GM21447 (cell line): ENCODE data around the gene BROX.
"Not testable (repeated sequence)": the region's sequence is repeated elsewhere in the genome, so short reads cannot be mapped to it uniquely, and the experiment has no call there.

ENCODE experiments used
- ATAC-seq: cut with Tn5 transposase; IDR thresholded peaks from one replicate; pipeline ENCODE4 v1.9.1; 2021; ENCODE audit not compliant: unreplicated experiment

Gene BROX

DNA sequence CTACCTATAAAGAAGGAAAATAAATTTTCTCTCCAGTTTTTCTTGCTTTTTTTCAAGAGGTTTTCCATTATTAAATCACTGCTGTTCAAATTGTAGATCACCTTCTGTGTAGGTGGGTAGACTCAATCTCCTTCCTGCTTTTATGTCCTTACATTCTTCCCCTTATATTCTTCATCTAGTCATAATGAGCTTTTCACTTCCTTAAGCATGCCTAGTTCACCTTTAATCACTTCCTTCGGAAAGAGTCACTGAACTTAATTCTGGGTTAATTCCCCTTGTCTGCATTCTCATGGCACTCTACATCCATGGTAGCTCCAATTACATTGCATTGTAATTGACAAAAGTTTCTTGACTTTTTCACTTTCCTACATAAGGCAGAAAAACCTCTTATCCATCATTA is 18.5 kb downstream of the BROX start:
- ATAC-seq = no peak

DNA sequence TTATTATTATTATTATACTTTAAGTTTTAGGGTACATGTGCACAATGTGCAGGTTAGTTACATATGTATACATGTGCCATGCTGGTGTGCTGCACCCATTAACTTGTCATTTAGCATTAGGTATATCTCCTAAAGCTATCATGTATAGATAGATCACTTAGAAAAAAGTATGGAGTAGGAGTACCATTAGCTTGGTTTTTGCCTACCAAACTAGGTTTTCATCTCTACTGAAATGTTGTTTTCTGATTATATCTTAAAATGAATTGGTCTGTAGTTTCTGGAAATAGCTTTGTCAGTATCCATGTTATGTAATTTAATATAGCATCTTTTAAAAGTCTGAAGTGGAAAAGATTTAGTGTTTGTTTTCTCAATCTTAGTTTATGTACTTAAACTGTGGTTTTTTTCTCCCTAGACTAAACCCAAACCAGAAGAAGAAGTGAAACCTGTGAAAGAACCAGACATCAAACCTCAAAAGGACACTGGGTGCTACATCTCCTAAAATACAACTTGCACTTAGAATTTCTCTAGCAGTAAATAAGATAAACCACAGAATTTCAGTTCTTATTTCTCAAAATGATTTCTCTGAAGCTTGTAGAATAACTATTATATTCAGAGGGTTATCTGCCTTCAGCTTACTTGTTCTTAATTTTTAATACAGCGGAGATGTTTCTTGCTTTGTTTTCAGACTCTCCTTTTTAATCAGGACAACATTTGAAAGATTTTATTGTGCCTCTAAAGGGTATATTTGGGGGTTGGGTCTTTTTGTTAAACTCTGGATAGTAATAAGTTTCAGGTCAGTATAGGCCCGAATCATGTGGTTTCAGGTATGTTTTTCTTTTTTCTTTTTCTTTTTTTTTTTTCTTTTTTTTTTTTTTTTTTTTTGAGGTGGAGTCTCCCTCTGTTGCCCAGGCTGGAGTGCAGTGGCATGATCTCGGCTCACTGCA is 20.1 kb downstream of the BROX start:
- peak; percentile 98 for ATAC-seq

DNA sequence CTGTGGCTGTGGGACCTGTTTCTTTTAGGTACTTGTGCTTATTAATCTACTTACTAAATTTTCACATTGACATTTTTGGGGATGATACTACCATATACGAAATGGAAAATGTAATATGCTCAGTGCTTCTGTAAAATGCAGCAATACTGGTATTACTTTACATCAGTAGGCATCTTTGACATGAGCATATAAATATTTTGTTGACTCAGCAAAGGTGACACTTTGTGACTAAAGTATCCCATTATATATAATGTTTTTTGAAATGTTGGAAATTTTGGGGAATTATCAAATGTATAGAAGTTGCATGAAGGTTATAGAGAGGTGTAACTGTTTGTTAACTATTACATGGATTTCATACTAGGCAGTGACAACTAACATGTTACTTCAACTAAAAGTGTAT is 22.4 kb downstream of the BROX start:
- no peak for ATAC-seq

GRCh38 chr1:222736470-222736869 is 24.1 kb downstream of the BROX start:
- ATAC-seq = no peak

DNA sequence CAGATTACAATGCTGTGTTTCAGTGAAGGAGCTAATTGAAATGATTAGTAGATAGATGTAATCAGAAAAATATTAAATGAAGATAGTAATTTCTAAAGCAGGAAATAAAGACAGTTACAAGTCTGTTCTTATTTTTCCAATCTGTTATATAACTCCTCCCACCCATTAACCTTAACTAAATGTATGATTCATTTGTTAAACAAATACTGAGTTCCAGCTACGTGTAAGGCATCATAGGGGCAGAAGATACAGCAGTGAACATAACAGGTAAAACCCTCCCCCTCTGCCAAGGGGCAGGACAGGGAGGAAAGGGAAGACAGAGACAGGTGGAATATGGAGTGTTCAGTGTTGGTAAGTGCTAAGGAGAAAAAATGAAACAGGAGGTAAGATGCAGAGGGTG is 24.6 kb downstream of the BROX start, which contains the start of gene FAM177B:
TSS of gene FAM177B (plus strand) at position 231 of the 400 bp plus-strand sequence. CDS start 9,344 bp downstream, outside the sequence.
- no peak for ATAC-seq

- ATAC-seq = no peak
Observed at GRCh38 chr1:222739465-222739864, 27.1 kb downstream of the BROX start.

DNA sequence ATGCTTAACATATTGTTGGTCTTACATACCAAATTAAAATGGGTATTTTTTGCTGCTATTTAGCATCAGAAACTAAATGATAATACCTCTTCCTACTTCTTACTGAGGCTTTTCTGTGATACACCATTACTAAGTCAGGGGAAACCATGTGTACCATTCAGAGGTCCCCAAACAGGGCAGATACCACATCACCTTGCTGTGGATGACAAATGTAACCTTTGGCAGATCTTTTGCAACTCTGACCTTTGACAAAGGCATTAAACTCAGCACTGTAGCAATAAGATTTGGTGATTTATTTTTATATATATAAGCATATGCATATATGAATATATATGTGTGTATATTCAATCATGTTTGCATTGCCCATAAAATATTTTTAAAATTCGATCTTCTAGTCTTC is 27.6 kb downstream of the BROX start:
- no peak for ATAC-seq

- not testable (repeated sequence) for ATAC-seq
Observed at GRCh38 chr1:222741630-222742457, 29.5 kb downstream of the BROX start.

DNA sequence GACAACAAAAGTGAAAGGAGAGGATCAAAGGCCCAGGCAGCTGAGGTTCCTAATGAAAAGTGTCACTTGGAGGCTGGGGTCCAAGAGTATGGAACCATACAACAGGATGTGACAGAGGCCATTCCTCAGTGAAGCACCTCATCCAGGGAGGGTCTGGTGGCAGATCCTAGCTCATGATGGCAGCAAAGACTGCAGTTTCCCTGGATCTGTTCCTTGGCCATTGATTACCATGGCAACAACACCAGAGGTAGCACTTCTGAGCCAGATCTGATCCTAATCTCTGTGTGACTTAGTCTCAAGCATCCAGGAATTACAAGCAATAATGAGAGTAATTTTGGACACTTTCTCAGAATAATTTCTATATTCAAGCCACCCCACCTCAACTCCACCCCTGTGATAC is 37.6 kb downstream of the BROX start:
- ATAC-seq = no peak

DNA sequence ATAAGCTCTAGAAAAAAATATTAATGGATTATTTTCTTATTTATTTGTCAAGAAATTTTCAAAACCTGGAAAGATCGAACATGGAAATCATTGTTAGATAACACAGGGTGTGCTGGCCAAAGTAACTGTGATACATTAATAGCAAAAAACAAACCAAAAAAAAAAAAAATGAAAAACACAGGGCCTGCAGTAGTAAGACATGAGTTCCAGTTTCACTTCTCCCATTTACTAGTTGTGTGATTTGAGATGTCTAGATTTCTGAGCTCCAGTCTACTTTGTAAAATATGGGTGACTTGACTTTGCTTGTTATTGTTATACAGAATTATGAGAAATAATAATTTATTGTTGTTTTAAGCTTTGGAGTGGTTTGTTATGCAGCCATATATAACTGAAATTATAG is 38.3 kb downstream of the BROX start:
- peak; percentile 89 for ATAC-seq

- ATAC-seq = no peak
Observed at GRCh38 chr1:222751255-222751654, 38.9 kb downstream of the BROX start.

GRCh38 chr1:222754366-222755139 is 42.2 kb downstream of the BROX start:
- ATAC-seq = no peak

DNA sequence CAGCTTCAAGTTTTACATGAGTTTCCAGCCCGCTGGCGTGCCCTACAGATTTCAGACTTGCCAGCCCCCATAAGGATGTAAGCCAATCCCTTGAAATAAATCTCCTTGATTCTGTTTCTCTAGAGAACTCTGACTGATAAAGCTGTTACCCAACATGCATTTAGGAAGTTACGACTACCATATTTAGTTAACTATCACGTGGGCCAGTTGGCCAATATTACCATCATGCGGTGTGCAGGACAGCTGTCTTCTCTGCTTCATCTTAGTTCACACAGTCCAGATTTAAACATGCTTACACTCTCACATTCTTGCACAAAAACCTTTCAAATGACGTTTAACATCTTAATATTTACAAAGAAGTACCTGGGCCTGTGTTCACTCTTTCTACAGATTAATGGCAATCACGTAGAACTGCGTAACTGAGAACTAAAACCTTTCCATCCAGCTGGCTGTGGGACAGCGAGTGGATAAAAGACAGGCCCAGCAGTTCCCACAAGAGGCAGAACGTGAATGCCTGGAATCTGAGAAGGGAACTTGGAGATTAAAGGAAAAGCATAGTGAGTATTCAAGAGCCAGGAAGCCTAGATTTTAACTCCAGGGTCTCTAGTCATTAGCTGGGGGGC is 45.4 kb downstream of the BROX start:
- ATAC-seq = no peak

DNA sequence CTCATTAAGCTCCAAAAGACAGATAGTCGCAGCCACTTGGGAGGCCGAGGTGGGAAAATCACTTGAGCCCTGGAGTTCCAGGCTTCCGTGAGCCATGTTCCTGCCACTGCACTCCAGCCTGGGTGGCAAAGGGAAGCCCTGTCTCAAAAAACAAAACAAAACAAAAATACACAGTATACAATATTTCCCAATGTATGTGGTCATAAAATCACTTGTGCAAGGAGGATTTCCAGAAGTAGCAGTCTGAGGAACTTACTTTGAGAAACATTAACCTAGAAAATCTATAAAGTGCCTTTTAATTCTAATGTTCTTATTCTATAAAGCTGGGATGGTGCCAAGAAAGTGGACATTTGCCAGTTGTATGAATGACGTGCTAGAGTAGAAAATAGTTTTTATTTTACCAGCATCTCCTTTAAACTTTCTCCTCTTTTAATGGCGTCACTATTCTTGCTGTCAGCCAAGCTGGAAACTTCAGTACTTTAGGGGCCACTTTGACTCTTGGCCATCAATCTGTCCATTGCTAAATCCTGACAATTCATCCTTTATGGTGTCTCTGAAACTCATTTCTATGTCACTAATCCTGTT is 47.2 kb downstream of the BROX start:
- no peak for ATAC-seq

DNA sequence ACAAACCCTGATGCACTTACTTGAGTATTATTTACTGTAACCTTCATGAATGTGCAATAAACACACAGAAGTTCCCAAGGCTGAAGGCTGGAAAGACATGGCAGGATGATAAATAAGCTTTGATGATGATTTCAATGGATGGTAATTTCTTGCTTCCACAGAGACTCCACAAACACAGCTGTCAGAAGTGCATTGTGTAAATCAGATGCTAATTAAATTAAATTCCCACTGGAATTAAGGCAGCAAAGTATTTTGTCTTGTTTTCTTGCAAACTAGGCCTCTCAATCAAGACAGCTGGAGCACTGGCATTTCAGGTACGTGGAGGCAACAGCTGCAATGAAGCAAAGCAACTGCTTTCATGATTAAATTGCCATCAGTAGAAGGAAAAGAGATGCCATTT is 48.7 kb downstream of the BROX start:
- ATAC-seq = no peak

- not testable (repeated sequence) for ATAC-seq
Observed at GRCh38 chr1:222762178-222762577, 49.8 kb downstream of the BROX start.

DNA sequence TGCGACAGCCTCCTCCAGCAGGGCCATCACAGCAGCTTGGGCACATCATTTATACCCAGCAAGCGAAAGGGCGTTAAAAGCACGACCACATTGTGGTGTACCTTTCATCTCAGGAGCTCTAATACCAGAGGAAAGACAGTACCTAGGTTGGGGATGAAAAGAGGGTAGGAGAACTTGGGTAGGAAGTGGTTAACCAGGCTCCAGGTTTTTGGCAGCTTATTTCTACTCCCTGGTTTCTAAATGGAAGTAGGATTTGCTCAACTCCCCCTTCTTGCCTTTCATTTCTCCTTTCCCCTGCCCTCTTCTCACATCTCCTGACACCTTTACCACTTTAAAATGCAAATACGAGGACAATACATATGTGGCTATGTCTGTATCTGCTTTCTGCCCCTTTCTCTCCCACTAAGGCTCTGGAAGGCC is 54.8 kb downstream of the BROX start:
- no peak for ATAC-seq

DNA sequence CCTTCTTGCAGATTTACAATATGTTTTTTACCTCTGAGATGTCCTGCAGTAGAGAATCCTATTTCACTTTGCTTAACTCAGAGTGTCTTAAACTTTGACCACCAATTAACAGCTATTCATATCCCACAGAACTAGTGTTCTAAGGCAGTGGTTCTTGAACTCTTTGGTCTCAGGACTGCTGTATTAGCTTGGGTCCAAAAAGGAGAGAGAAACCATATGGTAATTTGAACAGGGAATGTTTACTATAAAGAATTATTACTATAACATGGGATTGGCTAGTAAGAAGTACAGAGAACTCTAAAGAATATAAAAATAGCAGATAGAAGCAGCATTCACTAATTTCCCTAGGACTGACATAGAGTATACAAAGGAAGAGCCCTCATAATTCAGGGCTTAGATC is 56.2 kb downstream of the BROX start:
- no peak for ATAC-seq

GRCh38 chr1:222769181-222769580 is 56.8 kb downstream of the BROX start:
- ATAC-seq = no peak

DNA sequence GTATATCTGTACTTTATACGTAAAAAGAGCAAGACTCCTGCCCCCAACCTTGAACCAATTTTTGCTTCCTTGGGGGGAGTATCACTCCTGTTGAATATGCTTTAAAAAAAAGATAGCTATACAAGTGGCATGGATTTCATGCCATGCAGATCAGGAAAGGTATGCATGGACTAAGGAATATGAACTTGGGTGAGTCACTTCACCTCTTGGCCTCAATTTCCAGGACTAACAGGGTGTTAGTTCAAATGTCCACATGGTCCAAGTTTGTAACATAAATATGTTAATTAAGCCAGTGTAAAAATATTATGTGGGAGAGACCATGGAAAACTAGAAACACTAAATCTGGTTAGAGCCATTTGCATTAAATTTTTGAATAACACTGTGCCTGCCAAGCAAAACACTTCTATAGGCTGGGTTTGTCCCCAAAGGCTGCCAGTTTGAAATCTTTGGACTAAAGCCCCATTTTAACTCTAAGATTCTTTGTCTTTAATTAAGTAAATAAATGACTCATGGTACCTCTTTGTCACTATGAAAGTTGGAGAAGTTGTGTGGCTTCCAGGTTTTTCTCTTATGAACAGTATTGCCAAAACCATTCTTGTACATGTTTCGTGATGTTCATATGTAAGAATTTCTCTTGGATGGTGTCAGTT is 57.7 kb downstream of the BROX start:
- ATAC-seq = no peak
